HG02981 (cell line): ENCODE measurements around the gene PSMB11.
"Not testable (repeated sequence)": the region's sequence is repeated elsewhere in the genome, so short reads cannot be mapped to it uniquely, and the experiment has no call there.

ENCODE experiments used
- ATAC-seq: cut with Tn5 transposase; IDR thresholded peaks from one replicate; pipeline ENCODE4 v1.9.1; 2021; ENCODE audit warnings: mild to moderate bottlenecking, moderate library complexity; ENCODE audit not compliant: unreplicated experiment

PSMB11 gene, protein sequence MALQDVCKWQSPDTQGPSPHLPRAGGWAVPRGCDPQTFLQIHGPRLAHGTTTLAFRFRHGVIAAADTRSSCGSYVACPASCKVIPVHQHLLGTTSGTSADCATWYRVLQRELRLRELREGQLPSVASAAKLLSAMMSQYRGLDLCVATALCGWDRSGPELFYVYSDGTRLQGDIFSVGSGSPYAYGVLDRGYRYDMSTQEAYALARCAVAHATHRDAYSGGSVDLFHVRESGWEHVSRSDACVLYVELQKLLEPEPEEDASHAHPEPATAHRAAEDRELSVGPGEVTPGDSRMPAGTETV

DNA sequence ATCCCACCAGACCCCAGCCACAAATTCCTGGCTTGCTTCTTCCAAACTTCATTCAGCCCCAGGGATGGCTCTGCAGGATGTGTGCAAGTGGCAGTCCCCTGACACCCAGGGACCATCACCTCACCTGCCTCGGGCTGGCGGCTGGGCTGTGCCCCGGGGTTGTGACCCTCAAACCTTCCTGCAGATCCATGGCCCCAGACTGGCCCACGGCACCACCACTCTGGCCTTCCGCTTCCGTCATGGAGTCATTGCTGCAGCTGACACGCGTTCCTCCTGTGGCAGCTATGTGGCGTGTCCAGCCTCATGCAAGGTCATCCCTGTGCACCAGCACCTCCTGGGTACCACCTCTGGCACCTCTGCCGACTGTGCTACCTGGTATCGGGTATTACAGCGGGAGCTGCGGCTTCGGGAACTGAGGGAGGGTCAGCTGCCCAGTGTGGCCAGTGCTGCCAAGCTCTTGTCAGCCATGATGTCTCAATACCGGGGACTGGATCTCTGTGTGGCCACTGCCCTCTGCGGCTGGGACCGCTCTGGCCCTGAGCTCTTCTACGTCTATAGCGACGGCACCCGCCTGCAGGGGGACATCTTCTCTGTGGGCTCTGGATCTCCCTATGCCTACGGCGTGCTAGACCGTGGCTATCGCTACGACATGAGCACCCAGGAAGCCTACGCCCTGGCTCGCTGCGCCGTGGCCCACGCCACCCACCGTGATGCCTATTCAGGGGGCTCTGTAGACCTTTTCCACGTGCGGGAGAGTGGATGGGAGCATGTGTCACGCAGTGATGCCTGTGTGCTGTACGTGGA lies at the start of gene PSMB11:
PSMB11 (plus strand) TSS at position 51 of the 804 bp plus-strand sequence; CDS start at position 65, 14 bp downstream.
- no peak for ATAC-seq

DNA sequence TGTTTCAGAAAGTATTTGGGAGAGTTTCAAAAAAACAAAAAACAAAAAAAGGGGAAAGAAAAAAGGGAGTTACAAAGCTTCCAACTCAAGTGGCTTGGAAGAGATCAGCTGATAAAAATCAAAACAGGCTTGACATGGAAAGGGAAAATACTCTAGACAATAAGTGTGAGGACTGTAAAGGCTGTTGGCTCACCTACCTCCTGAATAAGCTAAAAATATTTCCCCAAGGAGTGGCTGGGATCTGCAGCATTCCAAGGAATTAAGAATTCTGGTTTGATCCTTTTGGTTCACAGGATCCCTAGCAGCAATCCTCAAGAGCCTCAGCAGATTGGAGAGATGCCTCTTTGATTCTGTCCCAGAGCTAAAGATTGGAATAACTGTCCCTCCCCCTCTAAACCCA lies 48.5 kb upstream of the PSMB11 start:
- no peak for ATAC-seq

DNA sequence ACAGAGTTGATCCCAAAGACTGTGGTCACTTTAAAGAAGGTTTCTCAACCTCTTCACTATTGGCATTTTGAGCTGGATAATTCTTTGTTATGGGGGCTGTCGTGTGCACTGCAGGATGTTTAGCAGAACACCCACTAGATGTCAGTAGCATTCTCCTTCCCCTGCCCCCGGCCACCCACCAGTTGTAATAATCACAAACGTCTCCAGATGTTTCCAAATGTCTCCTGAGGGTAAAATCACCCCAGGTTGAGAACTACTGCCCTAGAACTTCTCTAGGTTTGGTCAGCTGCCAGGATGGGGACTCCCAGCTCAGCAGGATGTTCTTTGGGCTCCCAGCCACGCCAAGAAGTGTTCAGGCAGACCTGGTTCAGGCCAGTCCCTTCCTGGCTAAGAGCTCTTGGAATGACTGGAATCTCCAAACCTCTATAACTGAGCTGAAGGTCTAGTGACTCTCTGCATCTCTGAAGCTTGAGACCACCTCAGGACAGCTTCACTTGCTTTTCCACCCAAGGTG lies 47.2 kb upstream of the PSMB11 start:
- ATAC-seq = no peak

DNA sequence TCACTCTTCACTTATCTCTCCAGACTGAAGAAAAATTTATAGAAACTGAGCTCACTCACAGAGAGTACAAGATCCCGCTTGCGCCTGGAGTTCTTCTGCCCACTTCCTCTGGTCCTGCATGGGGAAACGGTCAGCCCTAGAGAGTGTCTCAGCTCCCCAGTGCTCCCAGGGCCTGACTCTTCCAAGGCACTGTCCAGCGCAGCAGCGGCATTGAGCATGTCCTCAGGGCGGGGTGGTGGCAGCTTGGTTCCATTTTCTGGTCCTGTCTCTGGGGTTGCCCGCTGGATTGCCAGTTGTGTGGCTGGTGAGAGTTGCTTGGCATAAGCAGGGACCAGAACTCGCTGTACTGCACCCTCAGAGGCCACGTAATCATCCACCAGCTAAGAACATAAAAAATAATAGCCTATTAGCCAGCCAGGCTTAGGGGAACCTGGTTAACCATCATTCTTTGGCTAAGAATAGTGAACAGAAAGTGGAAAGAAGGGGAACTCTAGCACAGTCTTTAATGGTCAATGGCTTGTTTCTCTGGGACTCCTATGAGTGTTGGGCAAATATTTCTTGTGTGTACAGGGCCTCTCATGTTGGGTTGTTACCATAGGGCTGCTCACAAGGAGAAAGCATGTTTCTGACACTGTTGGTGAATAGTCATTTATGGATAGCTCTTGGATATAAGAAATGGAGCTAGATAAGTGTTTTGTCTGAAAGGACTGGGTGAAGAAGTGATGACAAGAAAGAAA lies 46.0 kb upstream of the PSMB11 start:
- no peak for ATAC-seq

DNA sequence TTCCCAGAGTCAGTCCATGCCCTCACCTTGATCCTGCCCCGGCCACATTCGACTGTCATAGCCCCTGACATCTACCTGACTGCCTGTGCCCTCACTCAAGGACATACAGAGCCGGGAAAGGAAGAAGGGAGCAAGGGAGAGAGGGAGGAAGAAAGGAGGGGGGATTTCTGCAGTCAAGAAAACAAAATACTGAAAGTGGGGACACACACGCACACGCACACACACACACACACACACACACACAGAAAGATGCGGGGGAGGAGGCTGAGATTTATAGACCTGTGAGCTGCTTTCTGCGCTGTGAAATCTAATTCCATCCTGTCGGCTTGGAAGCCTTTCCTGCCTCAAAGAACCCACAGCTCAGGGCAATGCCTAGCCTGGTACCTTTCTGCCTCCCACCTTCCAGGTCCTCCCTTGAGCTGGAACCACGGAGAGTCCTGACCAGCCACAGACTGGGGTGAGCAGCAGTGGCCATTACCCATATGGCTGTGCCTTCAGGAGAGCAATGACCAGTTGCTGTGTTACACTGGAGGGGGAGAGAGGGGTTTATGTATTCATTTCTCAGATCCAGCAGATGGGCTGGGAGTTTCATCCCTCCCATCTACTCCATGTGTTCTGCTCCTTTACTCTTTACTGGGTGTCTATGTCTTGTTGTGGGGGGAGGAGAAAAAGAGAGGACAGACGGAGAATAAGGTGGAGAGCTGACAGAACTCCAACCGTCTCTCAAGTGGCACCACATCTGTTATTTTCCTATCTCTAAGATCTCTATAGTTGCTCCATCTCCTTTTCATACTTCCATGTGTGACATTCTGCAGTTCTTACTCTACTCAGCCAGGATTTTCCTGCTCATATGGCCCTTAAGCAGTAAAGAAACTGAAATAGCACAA lies 45.0 kb upstream of the PSMB11 start:
- ATAC-seq = no peak

DNA sequence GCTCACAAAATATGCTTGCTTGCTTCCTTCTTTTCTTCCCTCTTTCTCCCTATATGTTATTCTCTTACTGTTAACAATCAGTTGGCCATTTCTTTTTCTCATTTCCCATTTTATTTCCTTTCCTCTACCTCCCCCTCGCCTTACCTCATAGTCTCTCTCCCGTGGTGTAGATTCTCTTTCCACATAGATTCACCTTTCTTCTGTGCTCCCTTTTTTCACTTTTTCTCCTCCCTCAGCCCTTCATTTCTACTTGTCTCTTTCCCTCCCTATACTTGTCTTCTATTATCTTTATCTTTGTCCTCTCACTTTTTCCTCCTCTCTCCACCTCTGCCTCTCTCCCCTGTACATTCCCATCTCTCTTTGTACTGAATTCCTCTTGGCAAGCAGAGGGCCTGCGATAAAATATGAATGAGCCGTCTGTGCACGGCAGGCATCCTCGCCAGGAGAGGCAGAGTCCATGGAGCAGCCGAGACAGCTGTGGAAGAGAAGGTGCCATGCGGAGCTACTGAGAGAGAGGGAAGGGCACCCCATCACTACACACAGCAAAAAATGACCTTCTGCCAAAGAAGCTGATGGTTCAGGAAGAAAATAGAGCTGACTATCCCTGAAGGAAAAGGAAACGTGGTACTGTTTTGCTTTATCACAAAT lies 44.2 kb upstream of the PSMB11 start:
- ATAC-seq = no peak

DNA sequence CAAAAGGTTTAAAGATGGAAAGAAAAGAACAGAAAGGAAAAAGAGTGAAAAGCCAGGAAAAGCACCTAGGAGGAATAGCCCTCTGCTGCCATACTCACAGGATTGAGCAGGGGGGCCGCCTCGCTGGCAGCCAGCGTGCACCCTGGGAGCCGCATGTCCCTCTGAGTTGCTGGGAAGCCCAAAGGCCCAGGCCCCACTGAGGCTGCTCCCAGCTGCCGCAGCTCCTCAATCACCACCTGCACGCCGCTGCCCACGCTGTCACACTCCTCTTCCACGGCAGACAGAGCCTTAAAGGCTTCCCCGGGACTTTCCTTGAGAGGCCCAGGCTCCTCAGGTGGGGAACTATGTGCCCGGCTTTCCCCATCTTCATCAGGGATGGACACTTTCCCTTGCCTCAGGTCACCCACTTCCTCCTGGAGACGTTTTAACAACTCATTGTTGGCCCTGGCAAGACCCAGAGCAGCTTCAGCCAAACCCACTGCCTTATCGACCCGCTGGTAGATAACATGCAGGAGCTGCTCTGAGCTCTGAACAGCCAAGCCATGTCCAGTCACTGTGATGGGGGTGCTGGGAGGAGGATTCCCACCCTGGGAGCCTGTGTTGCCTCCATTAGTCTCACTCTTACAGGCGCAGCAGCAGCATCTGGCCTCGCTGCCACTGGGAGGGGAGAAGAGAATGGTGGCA lies 43.5 kb upstream of the PSMB11 start:
- ATAC-seq = no peak

DNA sequence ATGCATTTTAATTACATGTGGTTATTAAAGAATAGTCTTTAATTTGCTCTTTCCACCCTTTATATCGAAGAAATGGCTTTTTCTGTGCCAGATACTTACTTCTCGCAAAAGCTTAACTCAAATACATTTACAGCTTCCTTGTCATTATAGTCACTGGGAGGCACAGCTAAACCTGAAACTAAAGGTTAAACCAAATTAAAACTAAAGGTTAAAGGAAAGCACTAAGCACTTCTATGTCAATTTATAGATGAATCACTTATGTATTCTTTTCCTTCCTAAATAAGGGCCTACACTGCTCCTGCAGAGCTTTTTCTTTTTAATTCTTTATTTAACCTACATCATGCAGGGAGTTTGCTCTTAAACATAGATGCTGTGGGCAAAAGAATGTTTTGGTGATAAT lies 41.2 kb upstream of the PSMB11 start:
- no peak for ATAC-seq

DNA sequence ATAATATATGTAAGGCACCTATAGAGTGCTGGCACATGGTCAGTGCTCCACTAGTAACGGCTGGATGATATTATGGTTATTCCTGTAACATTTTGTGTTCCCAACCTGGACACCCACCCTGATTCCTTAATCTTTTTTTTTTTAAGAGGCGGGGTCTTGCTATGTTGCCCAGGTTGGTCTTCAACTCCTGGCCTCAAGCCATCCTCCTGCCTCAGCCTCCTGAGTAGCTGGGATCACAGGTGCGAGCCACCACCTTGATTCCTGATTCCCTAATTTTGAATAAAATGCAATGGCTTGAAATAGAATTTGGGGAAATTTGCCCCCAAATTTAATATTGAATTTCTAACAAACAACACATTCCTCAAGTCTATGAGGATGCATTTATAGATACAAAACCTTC lies 39.4 kb upstream of the PSMB11 start:
- no peak for ATAC-seq

DNA sequence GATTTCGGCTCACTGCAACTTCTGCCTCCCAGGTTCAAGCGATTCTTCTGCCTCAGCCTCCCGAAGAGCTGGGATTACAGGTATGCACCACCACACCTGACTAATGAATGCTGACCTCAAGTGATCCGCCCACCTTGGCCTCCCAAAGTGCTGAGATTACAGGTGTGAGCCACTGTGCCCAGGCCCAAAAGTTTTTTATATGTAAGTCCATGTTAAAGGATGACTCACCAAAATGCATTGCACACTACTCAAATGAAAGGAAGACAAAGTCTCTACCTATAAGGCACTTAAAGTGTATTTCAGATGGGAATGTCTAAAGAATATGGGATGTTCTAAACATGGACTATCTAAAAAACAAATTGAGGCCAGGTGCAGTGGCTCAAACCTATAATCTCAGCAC lies 37.7 kb upstream of the PSMB11 start:
- not testable (repeated sequence) for ATAC-seq

DNA sequence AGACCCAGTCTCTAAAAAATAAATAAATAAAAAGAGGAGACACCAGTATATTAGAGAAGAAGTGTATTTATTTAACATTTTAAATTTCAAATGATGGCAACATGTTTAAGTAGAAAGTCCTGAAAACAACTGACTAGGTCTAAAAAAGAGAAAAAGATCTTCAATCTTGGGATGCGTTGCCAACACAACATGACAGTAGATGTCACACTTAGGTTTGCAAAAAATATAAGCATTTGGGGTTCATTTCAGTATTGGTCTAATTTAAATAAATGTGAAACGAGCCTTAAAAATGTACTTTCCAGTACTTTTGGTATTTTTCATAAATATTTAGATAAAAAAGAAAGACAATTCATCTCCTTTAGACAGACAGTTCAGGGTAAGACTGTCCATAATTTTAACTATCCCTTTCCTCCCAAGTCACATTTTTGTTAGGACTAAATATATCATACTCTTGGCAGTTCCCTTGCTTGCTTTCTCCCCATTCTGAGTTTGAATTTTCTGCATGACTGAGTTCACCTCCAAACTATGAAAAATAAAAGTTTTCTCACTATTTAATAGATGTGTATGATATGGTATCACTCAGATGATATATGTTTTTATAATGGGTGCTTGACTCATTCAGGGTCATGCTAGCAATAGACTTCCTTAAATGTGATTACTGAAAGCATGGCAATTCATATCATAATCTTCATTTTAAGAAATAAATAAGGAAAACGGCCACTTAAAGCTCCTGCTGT lies 36.4 kb upstream of the PSMB11 start:
- ATAC-seq = no peak

DNA sequence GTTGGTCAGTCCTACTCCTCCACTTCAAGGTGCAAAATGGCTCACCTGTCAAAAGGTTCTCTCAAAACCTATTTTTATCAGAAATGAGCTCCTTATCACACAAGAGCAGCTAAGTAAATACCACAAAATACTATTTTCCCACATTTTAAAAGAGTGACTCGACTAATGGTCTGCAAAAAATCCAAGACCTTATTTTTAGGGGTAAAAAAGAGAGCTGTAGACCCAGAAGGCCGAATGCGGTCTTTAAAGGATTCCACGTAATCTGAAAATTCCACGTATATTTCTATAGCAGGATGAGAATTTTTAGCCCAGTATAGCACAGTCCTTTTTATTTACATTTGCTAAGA lies 35.9 kb upstream of the PSMB11 start:
- ATAC-seq = no peak

DNA sequence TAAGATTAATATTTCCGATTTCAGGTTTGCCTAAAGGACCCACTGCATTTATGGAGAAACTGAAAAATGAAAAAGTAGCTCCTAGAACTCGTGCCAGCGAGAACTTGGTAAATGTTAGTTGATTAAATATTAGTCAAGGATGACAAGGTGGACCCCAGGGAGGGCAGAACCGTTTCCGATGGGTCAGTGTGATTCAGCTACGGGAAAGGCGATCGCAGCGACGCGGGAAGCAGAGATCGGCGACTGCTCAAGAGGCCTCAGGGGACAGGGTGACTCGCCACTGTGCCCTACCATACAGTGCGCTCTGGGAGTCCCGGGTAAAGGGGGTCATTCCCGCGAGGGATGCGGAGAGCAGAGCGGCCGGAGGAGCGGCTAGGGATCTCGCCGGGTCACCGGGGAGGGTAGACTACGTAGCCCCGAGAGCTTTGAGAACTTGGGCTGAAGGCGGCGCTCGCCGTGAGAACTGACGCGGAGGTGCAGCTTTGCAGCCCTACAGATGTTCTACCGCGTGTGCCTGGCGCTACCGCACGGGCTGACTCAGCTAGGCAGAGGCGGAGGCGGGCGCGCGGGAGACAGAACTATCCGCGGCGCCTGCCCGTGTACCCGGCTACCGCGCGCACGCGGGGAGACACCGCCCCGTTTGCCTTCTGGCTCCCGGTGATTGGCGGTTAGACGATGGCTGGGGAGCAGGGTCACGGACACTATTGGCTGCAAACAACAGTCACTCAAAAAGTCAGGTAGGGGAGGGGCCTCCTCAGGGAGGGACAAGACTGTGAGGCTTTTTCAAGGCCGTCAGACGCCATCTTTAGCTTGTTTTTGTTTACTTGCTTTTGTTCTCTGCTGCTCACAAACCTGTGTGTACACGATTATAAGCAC lies 35.2 kb upstream of the PSMB11 start:
- peak; percentile 95 for ATAC-seq

DNA sequence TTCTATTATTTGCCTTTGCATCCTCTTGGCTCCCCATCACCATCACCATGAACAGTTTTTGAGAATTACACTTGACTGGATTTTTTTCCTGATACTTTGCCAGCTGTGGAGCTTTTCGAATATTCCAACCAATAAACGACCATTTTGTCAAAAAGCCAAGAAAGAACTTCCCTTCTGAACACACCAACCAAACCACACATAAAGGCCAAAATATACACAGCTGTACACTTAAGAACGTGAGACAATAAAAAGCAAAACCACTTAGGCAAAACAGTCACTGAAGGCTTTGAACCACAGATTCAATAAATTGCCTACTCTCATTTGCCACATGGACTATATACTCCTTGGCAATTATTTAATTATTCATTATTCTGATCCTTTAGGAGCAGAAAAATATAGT lies 33.2 kb upstream of the PSMB11 start:
- ATAC-seq = no peak

DNA sequence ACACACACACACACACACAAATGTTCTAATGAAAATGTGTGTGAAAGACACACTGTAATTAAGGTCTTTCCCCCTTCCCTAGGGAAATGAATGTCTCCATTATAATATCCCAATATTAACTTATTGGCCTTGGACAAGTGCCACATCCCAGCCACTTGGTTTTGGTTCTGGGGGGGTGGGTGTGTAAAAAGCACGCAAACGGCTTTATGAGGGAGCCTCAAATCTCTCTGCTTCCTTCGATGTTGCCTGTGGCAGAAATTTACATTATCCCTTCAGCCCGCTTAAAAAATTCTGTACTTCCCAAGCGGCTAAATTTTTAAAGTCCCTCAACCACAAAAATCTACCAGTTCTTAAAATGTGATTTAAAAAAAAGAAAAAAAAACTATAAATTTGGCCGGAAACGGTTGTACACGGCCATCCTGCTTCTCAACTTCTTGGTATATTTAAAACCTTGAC lies 32.5 kb upstream of the PSMB11 start:
- no peak for ATAC-seq

DNA sequence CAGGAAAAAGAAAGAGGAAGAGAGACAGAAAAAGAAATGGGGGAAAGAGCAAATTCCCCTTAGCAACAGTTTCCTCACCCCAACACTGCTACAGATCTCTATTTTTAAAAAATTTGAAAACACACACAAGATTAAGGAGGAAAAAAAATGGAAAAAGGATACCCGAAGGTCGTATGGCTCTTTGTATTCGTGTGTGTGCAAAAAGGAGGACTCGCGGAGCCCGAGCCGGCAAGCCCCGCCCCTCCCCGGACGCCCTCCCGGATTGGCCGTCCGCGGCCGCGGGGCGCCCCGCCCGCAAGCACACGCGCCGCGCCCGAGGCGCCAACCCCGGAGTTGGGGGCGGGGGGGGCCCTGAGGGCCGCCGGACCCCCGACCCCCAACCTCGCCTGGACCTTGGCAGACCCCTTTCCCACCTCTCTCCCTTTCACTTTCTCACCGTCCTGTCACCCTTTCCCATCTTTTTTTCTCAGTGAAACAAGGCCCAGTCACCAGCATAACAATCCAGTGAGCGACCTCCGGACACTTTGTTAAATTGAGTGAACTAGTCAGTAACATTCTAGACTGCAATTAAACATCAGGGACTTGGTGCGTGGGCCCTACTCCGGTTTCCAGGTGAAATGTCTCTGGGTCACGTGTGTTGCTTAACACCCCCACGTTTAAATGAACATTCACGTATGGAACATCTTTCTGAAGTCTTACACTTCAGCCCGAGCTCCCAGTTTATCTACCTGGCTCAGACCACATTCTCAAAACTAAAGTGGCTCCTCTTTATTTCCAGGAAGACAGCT lies 31.9 kb upstream of the PSMB11 start, which contains the start of gene C14orf93:
C14orf93 (minus strand) TSS at position 205 of the 788 bp plus-strand sequence. CDS start 11,120 bp downstream, outside the sequence.
- ATAC-seq = no peak
